ENCODE measurements around the gene FRS3.

DNA sequence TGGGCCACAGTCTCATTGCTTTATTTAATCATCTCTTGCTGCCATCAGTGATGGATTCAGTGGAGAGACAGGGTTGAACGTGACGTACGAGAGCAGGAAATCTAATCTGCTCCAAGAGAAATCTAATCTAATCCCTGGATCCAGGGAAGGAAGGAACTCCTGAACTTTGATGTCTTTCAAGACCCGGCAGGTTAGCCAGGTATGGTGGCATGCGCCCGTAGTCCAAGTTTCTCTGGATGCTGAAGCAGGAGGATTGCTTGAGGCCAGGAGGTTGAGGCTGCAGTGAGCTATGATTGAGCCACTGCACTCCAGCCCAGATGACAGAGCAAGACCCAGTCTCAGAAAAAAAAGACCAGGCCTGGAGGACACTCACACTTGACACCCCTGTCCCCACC, 21.1 kb downstream of the FRS3 start:
- TF ChIP-seq, protein P1, sequence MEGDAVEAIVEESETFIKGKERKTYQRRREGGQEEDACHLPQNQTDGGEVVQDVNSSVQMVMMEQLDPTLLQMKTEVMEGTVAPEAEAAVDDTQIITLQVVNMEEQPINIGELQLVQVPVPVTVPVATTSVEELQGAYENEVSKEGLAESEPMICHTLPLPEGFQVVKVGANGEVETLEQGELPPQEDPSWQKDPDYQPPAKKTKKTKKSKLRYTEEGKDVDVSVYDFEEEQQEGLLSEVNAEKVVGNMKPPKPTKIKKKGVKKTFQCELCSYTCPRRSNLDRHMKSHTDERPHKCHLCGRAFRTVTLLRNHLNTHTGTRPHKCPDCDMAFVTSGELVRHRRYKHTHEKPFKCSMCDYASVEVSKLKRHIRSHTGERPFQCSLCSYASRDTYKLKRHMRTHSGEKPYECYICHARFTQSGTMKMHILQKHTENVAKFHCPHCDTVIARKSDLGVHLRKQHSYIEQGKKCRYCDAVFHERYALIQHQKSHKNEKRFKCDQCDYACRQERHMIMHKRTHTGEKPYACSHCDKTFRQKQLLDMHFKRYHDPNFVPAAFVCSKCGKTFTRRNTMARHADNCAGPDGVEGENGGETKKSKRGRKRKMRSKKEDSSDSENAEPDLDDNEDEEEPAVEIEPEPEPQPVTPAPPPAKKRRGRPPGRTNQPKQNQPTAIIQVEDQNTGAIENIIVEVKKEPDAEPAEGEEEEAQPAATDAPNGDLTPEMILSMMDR (tag by site-specific recombination; IDR thresholded peaks at IDR 0.05) = no peak
- TF ChIP-seq ZNF777 (tag by site-specific recombination; IDR thresholded peaks at IDR 0.05; ENCODE audit: borderline replicate concordance) (no peak), YY1 (tag by site-specific recombination; IDR thresholded peaks at IDR 0.05) (no peak), ZNF843 (tag by site-specific recombination; IDR thresholded peaks at IDR 0.05) (no peak), ZNF596 (tag by site-specific recombination; IDR thresholded peaks at IDR 0.05) (no peak), ZNF138 (tag by site-specific recombination; IDR thresholded peaks at IDR 0.05; ENCODE audit: borderline replicate concordance) (no peak), ZNF10 (tag by site-specific recombination; IDR thresholded peaks at IDR 0.05) (no peak), BCL11A (tag by site-specific recombination; IDR thresholded peaks at IDR 0.05; ENCODE audit: low read depth) (no peak), ZBTB1 (tag by site-specific recombination; IDR thresholded peaks at IDR 0.05) (no peak), ZBTB21 (tag by site-specific recombination; IDR thresholded peaks at IDR 0.05) (no peak)
- TF ChIP-seq, protein P2, sequence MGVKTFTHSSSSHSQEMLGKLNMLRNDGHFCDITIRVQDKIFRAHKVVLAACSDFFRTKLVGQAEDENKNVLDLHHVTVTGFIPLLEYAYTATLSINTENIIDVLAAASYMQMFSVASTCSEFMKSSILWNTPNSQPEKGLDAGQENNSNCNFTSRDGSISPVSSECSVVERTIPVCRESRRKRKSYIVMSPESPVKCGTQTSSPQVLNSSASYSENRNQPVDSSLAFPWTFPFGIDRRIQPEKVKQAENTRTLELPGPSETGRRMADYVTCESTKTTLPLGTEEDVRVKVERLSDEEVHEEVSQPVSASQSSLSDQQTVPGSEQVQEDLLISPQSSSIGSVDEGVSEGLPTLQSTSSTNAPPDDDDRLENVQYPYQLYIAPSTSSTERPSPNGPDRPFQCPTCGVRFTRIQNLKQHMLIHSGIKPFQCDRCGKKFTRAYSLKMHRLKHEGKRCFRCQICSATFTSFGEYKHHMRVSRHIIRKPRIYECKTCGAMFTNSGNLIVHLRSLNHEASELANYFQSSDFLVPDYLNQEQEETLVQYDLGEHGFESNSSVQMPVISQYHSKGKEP (tag by site-specific recombination; IDR thresholded peaks at IDR 0.05) = no peak
- TF ChIP-seq, protein P3, sequence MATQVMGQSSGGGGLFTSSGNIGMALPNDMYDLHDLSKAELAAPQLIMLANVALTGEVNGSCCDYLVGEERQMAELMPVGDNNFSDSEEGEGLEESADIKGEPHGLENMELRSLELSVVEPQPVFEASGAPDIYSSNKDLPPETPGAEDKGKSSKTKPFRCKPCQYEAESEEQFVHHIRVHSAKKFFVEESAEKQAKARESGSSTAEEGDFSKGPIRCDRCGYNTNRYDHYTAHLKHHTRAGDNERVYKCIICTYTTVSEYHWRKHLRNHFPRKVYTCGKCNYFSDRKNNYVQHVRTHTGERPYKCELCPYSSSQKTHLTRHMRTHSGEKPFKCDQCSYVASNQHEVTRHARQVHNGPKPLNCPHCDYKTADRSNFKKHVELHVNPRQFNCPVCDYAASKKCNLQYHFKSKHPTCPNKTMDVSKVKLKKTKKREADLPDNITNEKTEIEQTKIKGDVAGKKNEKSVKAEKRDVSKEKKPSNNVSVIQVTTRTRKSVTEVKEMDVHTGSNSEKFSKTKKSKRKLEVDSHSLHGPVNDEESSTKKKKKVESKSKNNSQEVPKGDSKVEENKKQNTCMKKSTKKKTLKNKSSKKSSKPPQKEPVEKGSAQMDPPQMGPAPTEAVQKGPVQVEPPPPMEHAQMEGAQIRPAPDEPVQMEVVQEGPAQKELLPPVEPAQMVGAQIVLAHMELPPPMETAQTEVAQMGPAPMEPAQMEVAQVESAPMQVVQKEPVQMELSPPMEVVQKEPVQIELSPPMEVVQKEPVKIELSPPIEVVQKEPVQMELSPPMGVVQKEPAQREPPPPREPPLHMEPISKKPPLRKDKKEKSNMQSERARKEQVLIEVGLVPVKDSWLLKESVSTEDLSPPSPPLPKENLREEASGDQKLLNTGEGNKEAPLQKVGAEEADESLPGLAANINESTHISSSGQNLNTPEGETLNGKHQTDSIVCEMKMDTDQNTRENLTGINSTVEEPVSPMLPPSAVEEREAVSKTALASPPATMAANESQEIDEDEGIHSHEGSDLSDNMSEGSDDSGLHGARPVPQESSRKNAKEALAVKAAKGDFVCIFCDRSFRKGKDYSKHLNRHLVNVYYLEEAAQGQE (tag by site-specific recombination; IDR thresholded peaks at IDR 0.05) = no peak
- TF ChIP-seq, protein P4, sequence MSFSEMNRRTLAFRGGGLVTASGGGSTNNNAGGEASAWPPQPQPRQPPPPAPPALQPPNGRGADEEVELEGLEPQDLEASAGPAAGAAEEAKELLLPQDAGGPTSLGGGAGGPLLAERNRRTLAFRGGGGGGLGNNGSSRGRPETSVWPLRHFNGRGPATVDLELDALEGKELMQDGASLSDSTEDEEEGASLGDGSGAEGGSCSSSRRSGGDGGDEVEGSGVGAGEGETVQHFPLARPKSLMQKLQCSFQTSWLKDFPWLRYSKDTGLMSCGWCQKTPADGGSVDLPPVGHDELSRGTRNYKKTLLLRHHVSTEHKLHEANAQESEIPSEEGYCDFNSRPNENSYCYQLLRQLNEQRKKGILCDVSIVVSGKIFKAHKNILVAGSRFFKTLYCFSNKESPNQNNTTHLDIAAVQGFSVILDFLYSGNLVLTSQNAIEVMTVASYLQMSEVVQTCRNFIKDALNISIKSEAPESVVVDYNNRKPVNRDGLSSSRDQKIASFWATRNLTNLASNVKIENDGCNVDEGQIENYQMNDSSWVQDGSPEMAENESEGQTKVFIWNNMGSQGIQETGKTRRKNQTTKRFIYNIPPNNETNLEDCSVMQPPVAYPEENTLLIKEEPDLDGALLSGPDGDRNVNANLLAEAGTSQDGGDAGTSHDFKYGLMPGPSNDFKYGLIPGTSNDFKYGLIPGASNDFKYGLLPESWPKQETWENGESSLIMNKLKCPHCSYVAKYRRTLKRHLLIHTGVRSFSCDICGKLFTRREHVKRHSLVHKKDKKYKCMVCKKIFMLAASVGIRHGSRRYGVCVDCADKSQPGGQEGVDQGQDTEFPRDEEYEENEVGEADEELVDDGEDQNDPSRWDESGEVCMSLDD (tag by site-specific recombination; IDR thresholded peaks at IDR 0.05) = no peak
- TF ChIP-seq, protein P5, sequence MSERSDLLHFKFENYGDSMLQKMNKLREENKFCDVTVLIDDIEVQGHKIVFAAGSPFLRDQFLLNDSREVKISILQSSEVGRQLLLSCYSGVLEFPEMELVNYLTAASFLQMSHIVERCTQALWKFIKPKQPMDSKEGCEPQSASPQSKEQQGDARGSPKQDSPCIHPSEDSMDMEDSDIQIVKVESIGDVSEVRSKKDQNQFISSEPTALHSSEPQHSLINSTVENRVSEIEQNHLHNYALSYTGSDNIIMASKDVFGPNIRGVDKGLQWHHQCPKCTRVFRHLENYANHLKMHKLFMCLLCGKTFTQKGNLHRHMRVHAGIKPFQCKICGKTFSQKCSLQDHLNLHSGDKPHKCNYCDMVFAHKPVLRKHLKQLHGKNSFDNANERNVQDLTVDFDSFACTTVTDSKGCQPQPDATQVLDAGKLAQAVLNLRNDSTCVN (tag by site-specific recombination; optimal IDR thresholded peaks at IDR 0.05) = no peak
